SU-DHL-6 (cell line): ENCODE data around the gene CHST5.

Experiments
- CTCF ChIP-seq: fragments of 200-600 bp; sonication (generic); IDR thresholded peaks from one replicate; pipeline ENCODE4 v1.5.1; 2017; ENCODE audit warnings: antibody characterized with exemption, mild to moderate bottlenecking, low read length, moderate library complexity; ENCODE audit not compliant: insufficient read depth, poor library complexity, severe bottlenecking
- EZH2phosphoT487 ChIP-seq: fragments of 200-600 bp; sonication (generic), shearing (Covaris generic); conservative IDR thresholded peaks from 2 replicates; pipeline ENCODE4 v1.6.1; 2018; ENCODE audit warnings: mild to moderate bottlenecking, antibody characterized with exemption, low read length, moderate library complexity, mixed read lengths

- TF ChIP-seq CTCF (no peak), EZH2phosphoT487 (no peak)
Observed at GRCh38 chr16:75494184-75494583, 41.7 kb downstream of the CHST5 start.
